ENCODE data around the gene ZNF397.

Gene ZNF397

DNA sequence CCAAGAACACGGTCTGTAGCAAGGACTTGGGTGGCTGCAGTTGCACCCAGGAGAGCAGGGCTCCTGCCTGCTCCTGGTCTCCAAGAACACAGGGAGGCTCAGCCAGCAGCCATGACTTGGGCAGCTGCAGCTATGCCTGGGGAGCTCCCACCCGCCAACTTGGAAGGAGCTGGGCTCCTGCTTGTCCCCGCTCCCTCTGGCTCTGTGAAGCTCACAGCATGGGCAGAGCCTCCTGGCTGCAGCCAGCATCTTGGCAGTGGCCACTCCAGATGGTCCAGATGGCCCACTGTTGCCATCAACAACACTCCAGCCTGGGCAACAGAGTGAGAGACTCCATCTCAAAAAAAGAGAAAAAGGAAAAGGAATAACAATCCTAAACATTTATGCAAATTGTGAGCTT is 44.0 kb downstream of the ZNF397 start:
- TF ChIP-seq, protein P1, sequence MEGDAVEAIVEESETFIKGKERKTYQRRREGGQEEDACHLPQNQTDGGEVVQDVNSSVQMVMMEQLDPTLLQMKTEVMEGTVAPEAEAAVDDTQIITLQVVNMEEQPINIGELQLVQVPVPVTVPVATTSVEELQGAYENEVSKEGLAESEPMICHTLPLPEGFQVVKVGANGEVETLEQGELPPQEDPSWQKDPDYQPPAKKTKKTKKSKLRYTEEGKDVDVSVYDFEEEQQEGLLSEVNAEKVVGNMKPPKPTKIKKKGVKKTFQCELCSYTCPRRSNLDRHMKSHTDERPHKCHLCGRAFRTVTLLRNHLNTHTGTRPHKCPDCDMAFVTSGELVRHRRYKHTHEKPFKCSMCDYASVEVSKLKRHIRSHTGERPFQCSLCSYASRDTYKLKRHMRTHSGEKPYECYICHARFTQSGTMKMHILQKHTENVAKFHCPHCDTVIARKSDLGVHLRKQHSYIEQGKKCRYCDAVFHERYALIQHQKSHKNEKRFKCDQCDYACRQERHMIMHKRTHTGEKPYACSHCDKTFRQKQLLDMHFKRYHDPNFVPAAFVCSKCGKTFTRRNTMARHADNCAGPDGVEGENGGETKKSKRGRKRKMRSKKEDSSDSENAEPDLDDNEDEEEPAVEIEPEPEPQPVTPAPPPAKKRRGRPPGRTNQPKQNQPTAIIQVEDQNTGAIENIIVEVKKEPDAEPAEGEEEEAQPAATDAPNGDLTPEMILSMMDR (IDR thresholded peaks at IDR 0.05; ENCODE audit: low read depth, low read length, poor library complexity, severe bottlenecking) = no peak
- no peak for TF ChIP-seq EZH2phosphoT487 (IDR thresholded peaks at IDR 0.05; ENCODE audit: borderline replicate concordance, low read length)
- Histone ChIP-seq H3K9me2 (replicated peaks; ENCODE audit: control insufficient read depth, low read length) (no peaks in the 10 kb centered on the region), H3K4me1 (ENCODE audit: control insufficient read depth, low read length) (peaks cover 15% of the 10 kb centered on the region), H3K27ac (ENCODE audit: low read depth, low read length) (no peak overlapping the region), H4K20me1 (ENCODE audit: control insufficient read depth, insufficient read depth, low read depth, low read length) (no peaks in the 10 kb centered on the region), H3K79me2 (ENCODE audit: control insufficient read depth, low read length) (peaks cover 32% of the 10 kb centered on the region), H3K36me3 (ENCODE audit: control insufficient read depth, low read length) (peaks cover 20% of the 10 kb centered on the region; the same call in 1 of the 2 replicates), H3K27me3 (ENCODE audit: control insufficient read depth, low read length) (no peaks in the 10 kb centered on the region), H3K9me3 (ENCODE audit: control insufficient read depth, insufficient read depth, low read length) (peaks cover 23% of the 10 kb centered on the region), H3K4me2 (ENCODE audit: low read length) (no peak overlapping the region), H3K4me3 (ENCODE audit: low read length) (no peak overlapping the region), H3F3A (ENCODE audit: control insufficient read depth, insufficient read depth) (no peaks in the 10 kb centered on the region)

DNA sequence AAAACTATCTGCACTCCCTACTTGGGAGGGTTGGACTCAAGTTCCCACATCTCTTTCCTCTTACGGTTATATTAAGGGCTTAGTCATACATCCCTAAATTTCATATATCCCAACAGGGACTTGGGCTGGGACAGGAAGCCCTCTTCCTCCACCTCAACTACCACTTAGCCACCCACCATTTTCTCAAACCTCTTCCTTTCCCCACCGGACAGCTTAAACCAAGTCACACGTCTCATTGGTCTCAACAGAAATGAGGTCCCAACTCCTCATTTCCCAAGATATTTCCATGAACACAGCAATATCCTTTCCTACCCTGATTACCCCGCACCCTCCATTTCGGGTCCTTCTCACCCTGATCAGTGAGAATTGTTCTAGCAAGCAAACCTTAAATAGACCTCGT is 48.5 kb downstream of the ZNF397 start:
- no peak for TF ChIP-seq EZH2phosphoT487 (IDR thresholded peaks at IDR 0.05; ENCODE audit: borderline replicate concordance, low read length)
- TF ChIP-seq, protein P1 (IDR thresholded peaks at IDR 0.05; ENCODE audit: low read depth, low read length, poor library complexity, severe bottlenecking) = no peak
- Histone ChIP-seq H3F3A (ENCODE audit: control insufficient read depth, insufficient read depth) (no peaks in the 10 kb centered on the region), H3K36me3 (ENCODE audit: control insufficient read depth, low read length) (peaks cover 29% of the 10 kb centered on the region), H3K27me3 (ENCODE audit: control insufficient read depth, low read length) (no peaks in the 10 kb centered on the region), H3K27ac (ENCODE audit: low read depth, low read length) (peak overlapping the region; percentile 60), H3K4me1 (ENCODE audit: control insufficient read depth, low read length) (peaks cover 27% of the 10 kb centered on the region), H3K9me2 (replicated peaks; ENCODE audit: control insufficient read depth, low read length) (no peaks in the 10 kb centered on the region), H3K9me3 (ENCODE audit: control insufficient read depth, insufficient read depth, low read length) (peaks cover 12% of the 10 kb centered on the region), H3K4me3 (ENCODE audit: low read length) (peak overlapping the region; percentile 97), H3K4me2 (ENCODE audit: low read length) (peak overlapping the region; percentile 69), H4K20me1 (ENCODE audit: control insufficient read depth, insufficient read depth, low read depth, low read length) (no peaks in the 10 kb centered on the region), H3K79me2 (ENCODE audit: control insufficient read depth, low read length) (peaks cover 65% of the 10 kb centered on the region)

DNA sequence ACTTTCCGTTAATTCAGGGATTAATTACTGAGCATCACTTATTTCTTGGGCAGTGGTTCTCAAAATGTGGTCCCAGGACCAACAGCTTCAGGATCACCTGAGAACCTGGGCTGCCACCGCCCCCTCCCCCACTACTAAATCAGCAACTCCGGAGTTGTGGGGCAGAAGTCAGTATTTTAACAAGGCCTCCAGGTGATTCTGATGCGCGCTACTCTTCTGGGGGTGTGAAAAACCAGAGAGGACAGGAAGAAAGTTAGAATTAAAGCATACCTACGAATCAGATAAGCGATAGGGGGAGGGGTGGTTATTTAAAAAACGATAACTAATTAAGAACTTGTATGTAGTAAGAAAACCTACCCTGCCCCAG is 48.9 kb downstream of the ZNF397 start:
- peak overlapping the region; percentile 69 for H3K4me2 ChIP-seq (ENCODE audit: low read length)
- H3K27ac ChIP-seq (ENCODE audit: low read depth, low read length) = peak overlapping the region; percentile 60
- H3F3A ChIP-seq (ENCODE audit: control insufficient read depth, insufficient read depth) = no peaks in the 10 kb centered on the region
- peaks cover 8% of the 10 kb centered on the region; the same call in 1 of the 2 replicates for H3K9me3 ChIP-seq (ENCODE audit: control insufficient read depth, insufficient read depth, low read length)
- H3K79me2 ChIP-seq (ENCODE audit: control insufficient read depth, low read length) = peaks cover 67% of the 10 kb centered on the region
- no peak for TF ChIP-seq EZH2phosphoT487 (IDR thresholded peaks at IDR 0.05; ENCODE audit: borderline replicate concordance, low read length)
- TF ChIP-seq, protein P1 (IDR thresholded peaks at IDR 0.05; ENCODE audit: low read depth, low read length, poor library complexity, severe bottlenecking) = no peak
- peak overlapping the region; percentile 97 for H3K4me3 ChIP-seq (ENCODE audit: low read length)
- no peaks in the 10 kb centered on the region for H4K20me1 ChIP-seq (ENCODE audit: control insufficient read depth, insufficient read depth, low read depth, low read length)
- H3K4me1 ChIP-seq (ENCODE audit: control insufficient read depth, low read length) = peaks cover 27% of the 10 kb centered on the region
- no peaks in the 10 kb centered on the region for H3K9me2 ChIP-seq (replicated peaks; ENCODE audit: control insufficient read depth, low read length)
- peaks cover 29% of the 10 kb centered on the region for H3K36me3 ChIP-seq (ENCODE audit: control insufficient read depth, low read length)
- H3K27me3 ChIP-seq (ENCODE audit: control insufficient read depth, low read length) = no peaks in the 10 kb centered on the region

All from DOHH2 (cell line).